WTC11 (cell line): ENCODE measurements around the gene ESRRG. TPM values are rescaled to one million over a fixed set of nuclear protein-coding genes. Genes with fewer than 3 reads are reported as not detected.

Source experiments
- ATAC-seq: fragments of 200-7000 bp; cut with Tn5 transposase; 2 replicates; pipeline ENCODE4 v1.10.0; 2021; ENCODE audit warnings: mild to moderate bottlenecking, moderate library complexity
- CTCF ChIA-PET: fragments of 300-600 bp; sonication (Branson Sonifier 250); formaldehyde crosslinking; loops from one replicate; lab custom pipeline; 2021; ENCODE audit warnings: antibody characterized with exemption; lab: Charles Lee
- POLR2A ChIA-PET: fragments of 350-600 bp; sonication (Branson Sonifier 250); formaldehyde crosslinking; loops from one replicate; lab custom pipeline; 2021; ENCODE audit warnings: antibody characterized with exemption; lab: Charles Lee
- DNase-seq: peaks from one replicate; pipeline ENCODE4 v3.0.0; 2021; ENCODE audit warnings: low spot score
- H3K27ac Mint-ChIP-seq: 2 replicates; pipeline ENCODE4 v1.8.0; 2021; ENCODE audit warnings: mixed read lengths
- H3K27me3 Mint-ChIP-seq: 2 replicates; pipeline ENCODE4 v1.8.0; 2021; ENCODE audit warnings: low read depth, mild to moderate bottlenecking, moderate library complexity, mixed read lengths
- H3K36me3 Mint-ChIP-seq: 2 replicates; pipeline ENCODE4 v1.8.0; 2021; ENCODE audit warnings: mixed read lengths
- H3K4me1 Mint-ChIP-seq: 2 replicates; pipeline ENCODE4 v1.8.0; 2022; ENCODE audit warnings: mixed read lengths
- H3K4me3 Mint-ChIP-seq: 2 replicates; pipeline ENCODE4 v1.8.0; 2021; ENCODE audit warnings: mild to moderate bottlenecking, moderate library complexity, mixed read lengths
- H3K9me3 Mint-ChIP-seq: 2 replicates; pipeline ENCODE4 v1.8.0; 2021; ENCODE audit warnings: mixed read lengths
- EMX1 ChIP-seq: fragments of 250-450 bp; sonication (Bioruptor Pico); IDR thresholded peaks from 2 replicates; pipeline ENCODE4 v1.8.0; 2021; ENCODE audit warnings: mild to moderate bottlenecking
- ETV6 ChIP-seq: sonication (generic); formaldehyde crosslinking; IDR thresholded peaks from 2 replicates; pipeline ENCODE4 v1.8.1; 2022; ENCODE audit warnings: mild to moderate bottlenecking, missing genetic modification reagents
- FOXP4 ChIP-seq: sonication (generic); formaldehyde crosslinking; IDR thresholded peaks from 2 replicates; pipeline ENCODE4 v1.8.0; 2022; ENCODE audit warnings: mild to moderate bottlenecking, missing genetic modification reagents
- IRF2 ChIP-seq: sonication (generic); formaldehyde crosslinking; IDR thresholded peaks from 2 replicates; pipeline ENCODE4 v1.8.0; 2022; ENCODE audit warnings: low read depth, missing genetic modification reagents, borderline replicate concordance
- JAZF1 ChIP-seq: fragments of 250-450 bp; sonication (Bioruptor Pico); IDR thresholded peaks from 2 replicates; pipeline ENCODE4 v1.9.0; 2021; ENCODE audit warnings: moderate library complexity, mild to moderate bottlenecking, inconsistent platforms
- MAX ChIP-seq: sonication (generic); formaldehyde crosslinking; IDR thresholded peaks from 2 replicates; pipeline ENCODE4 v1.8.0; 2022; ENCODE audit warnings: mild to moderate bottlenecking, missing genetic modification reagents
- MYBL2 ChIP-seq: sonication (generic); formaldehyde crosslinking; IDR thresholded peaks from 2 replicates; pipeline ENCODE4 v1.8.1; 2023; ENCODE audit warnings: mild to moderate bottlenecking, moderate library complexity, missing genetic modification reagents
- NFE2L1 ChIP-seq: sonication (generic); formaldehyde crosslinking; IDR thresholded peaks from 2 replicates; pipeline ENCODE4 v1.8.1; 2023; ENCODE audit warnings: missing genetic modification reagents
- NR3C1 ChIP-seq: sonication (generic); formaldehyde crosslinking; conservative IDR thresholded peaks from 2 replicates; pipeline ENCODE4 v1.8.1; 2023; ENCODE audit warnings: low read depth, mild to moderate bottlenecking, missing genetic modification reagents
- RELA ChIP-seq: sonication (generic); formaldehyde crosslinking; IDR thresholded peaks from 2 replicates; pipeline ENCODE4 v1.8.1; 2022; ENCODE audit warnings: missing genetic modification reagents, mild to moderate bottlenecking, borderline replicate concordance
- SOX15 ChIP-seq: fragments of 250-450 bp; sonication (Bioruptor Pico); IDR thresholded peaks from 2 replicates; pipeline ENCODE4 v1.9.0; 2021; ENCODE audit warnings: mild to moderate bottlenecking
- TEAD1 ChIP-seq: sonication (generic); formaldehyde crosslinking; IDR thresholded peaks from 2 replicates; pipeline ENCODE4 v1.8.0; 2022; ENCODE audit warnings: mild to moderate bottlenecking, missing genetic modification reagents
- ZNF138 ChIP-seq: sonication (generic); formaldehyde crosslinking; conservative IDR thresholded peaks from 2 replicates; pipeline ENCODE4 v1.8.1; 2022; ENCODE audit warnings: mild to moderate bottlenecking, moderate library complexity, missing genetic modification reagents
- ZNF232 ChIP-seq: sonication (generic); formaldehyde crosslinking; IDR thresholded peaks from 2 replicates; pipeline ENCODE4 v1.8.0; 2022; ENCODE audit warnings: mild to moderate bottlenecking, missing genetic modification reagents
- ZNF263 ChIP-seq: sonication (generic); formaldehyde crosslinking; IDR thresholded peaks from 2 replicates; pipeline ENCODE4 v1.8.1; 2022; ENCODE audit warnings: low read depth, mild to moderate bottlenecking, moderate library complexity, missing genetic modification reagents
- ZNF317 ChIP-seq: sonication (generic); formaldehyde crosslinking; IDR thresholded peaks from 2 replicates; pipeline ENCODE4 v1.8.1; 2023; ENCODE audit warnings: low read depth, mild to moderate bottlenecking, moderate library complexity, missing genetic modification reagents, borderline replicate concordance
- ZNF423 ChIP-seq: fragments of 250-450 bp; sonication (Bioruptor Pico); IDR thresholded peaks from 2 replicates; pipeline ENCODE4 v2.1.2; 2022; ENCODE audit warnings: mild to moderate bottlenecking, moderate library complexity
- ZNF532 ChIP-seq: fragments of 250-450 bp; sonication (Bioruptor Pico); IDR thresholded peaks from 2 replicates; pipeline ENCODE4 v1.9.0; 2021; ENCODE audit warnings: mild to moderate bottlenecking, borderline replicate concordance
- total RNA-seq: library from RNA; stranded (reverse); gene quantifications from 3 replicates; pipeline ENCODE4 v1.2.3, GENCODE V29; 2021
- TF ChIP-seq, protein P1 (sequence below): fragments of 250-450 bp; sonication (Bioruptor Pico); IDR thresholded peaks from 2 replicates; pipeline ENCODE4 v2.1.2; 2022; ENCODE audit warnings: mild to moderate bottlenecking, moderate library complexity
- TF ChIP-seq, protein P2 (sequence below): fragments of 250-450 bp; sonication (Bioruptor Pico); IDR thresholded peaks from 2 replicates; pipeline ENCODE4 v1.9.0; 2021; ENCODE audit warnings: mild to moderate bottlenecking
- TF ChIP-seq, protein P3 (sequence below): sonication (generic); formaldehyde crosslinking; IDR thresholded peaks from 2 replicates; pipeline ENCODE4 v1.8.1; 2023; ENCODE audit warnings: mild to moderate bottlenecking, missing genetic modification reagents
- TF ChIP-seq, protein P4 (sequence below): fragments of 250-450 bp; sonication (Bioruptor Pico); IDR thresholded peaks from 2 replicates; pipeline ENCODE4 v1.8.0; 2021; ENCODE audit warnings: mild to moderate bottlenecking

Gene ESRRG
- total RNA-seq, 1 experiment from 2014 or later: 2.3 TPM

- TF ChIP-seq ZNF532: no peak
These were observed 261.8 kb downstream of the ESRRG start (continued) for GRCh38 chr1:216461466-216461865.

GRCh38 chr1:216459651-216460207 is 263.5 kb downstream of the ESRRG start:
- Mint-ChIP-seq H3K27ac (no peak overlapping the region), H3K9me3 (0 out of 2 replicates have a peak, but pooled peaks cover 2% of the 10 kb centered on the region), H3K4me1 (peaks cover 23% of the 10 kb centered on the region), H3K36me3 (no peaks in the 10 kb centered on the region), H3K27me3 (no peaks in the 10 kb centered on the region), H3K4me3 (no peak overlapping the region)
- ChIA-PET POLR2A (no interaction called here), CTCF (no interaction called here)
- ATAC-seq (no peak), DNase-seq (no peak)
- TF ChIP-seq SOX15 (CRISPR knock-in tag) (no peak), MYBL2 (CRISPR knock-in tag) (no peak), EMX1 (CRISPR knock-in tag) (no peak), MAX (CRISPR knock-in tag) (no peak), ZNF423 (CRISPR knock-in tag) (no peak), ZNF317 (CRISPR knock-in tag) (no peak), TEAD1 (CRISPR knock-in tag) (no peak), NR3C1 (CRISPR knock-in tag) (no peak), ZNF138 (CRISPR knock-in tag) (no peak), JAZF1 (no peak), RELA (no peak), ETV6 (no peak)
- TF ChIP-seq, protein P1, sequence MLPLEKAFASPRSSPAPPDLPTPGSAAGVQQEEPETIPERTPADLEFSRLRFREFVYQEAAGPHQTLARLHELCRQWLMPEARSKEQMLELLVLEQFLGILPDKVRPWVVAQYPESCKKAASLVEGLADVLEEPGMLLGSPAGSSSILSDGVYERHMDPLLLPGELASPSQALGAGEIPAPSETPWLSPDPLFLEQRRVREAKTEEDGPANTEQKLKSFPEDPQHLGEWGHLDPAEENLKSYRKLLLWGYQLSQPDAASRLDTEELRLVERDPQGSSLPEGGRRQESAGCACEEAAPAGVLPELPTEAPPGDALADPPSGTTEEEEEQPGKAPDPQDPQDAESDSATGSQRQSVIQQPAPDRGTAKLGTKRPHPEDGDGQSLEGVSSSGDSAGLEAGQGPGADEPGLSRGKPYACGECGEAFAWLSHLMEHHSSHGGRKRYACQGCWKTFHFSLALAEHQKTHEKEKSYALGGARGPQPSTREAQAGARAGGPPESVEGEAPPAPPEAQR: no peak
- TF ChIP-seq, protein P2, sequence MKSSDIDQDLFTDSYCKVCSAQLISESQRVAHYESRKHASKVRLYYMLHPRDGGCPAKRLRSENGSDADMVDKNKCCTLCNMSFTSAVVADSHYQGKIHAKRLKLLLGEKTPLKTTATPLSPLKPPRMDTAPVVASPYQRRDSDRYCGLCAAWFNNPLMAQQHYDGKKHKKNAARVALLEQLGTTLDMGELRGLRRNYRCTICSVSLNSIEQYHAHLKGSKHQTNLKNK (CRISPR knock-in tag): no peak
- TF ChIP-seq, protein P3, sequence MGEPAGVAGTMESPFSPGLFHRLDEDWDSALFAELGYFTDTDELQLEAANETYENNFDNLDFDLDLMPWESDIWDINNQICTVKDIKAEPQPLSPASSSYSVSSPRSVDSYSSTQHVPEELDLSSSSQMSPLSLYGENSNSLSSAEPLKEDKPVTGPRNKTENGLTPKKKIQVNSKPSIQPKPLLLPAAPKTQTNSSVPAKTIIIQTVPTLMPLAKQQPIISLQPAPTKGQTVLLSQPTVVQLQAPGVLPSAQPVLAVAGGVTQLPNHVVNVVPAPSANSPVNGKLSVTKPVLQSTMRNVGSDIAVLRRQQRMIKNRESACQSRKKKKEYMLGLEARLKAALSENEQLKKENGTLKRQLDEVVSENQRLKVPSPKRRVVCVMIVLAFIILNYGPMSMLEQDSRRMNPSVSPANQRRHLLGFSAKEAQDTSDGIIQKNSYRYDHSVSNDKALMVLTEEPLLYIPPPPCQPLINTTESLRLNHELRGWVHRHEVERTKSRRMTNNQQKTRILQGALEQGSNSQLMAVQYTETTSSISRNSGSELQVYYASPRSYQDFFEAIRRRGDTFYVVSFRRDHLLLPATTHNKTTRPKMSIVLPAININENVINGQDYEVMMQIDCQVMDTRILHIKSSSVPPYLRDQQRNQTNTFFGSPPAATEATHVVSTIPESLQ (CRISPR knock-in tag): no peak

DNA sequence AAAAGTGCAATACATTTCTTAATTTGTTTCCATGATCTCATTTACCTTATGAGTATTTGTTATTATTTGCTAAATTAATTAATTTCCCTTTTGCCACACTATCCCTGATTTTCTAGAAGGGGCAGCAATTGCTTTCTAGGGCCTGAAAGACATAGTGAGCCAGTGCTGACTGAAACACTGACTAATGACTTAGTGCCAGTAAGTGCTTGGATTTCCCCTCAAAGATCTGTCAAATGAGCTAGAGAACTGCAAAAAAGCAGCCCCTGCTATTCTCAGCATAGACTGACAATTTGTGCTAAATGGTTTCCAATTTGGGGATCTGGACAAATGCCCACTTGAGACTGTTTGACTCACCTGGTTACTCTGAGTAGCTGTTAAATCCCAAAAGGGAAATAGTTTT is 264.4 kb downstream of the ESRRG start:
- no peaks in the 10 kb centered on the region for H3K36me3 Mint-ChIP-seq
- no peak overlapping the region for H3K4me3 Mint-ChIP-seq
- H3K27me3 Mint-ChIP-seq: no peaks in the 10 kb centered on the region
- POLR2A ChIA-PET: no interaction called here
- CTCF ChIA-PET: no interaction called here
- 0 out of 2 replicates have a peak, but pooled peaks cover 3% of the 10 kb centered on the region for H3K9me3 Mint-ChIP-seq
- peaks cover 23% of the 10 kb centered on the region for H3K4me1 Mint-ChIP-seq
- DNase-seq: no peak
- no peak overlapping the region for H3K27ac Mint-ChIP-seq
- ATAC-seq: no peak
- TF ChIP-seq JAZF1 (no peak), NFE2L1 (CRISPR knock-in tag) (no peak), FOXP4 (CRISPR knock-in tag) (no peak), ZNF232 (no peak), ZNF263 (CRISPR knock-in tag) (no peak), SOX15 (CRISPR knock-in tag) (no peak), IRF2 (no peak)
- TF ChIP-seq, protein P4, sequence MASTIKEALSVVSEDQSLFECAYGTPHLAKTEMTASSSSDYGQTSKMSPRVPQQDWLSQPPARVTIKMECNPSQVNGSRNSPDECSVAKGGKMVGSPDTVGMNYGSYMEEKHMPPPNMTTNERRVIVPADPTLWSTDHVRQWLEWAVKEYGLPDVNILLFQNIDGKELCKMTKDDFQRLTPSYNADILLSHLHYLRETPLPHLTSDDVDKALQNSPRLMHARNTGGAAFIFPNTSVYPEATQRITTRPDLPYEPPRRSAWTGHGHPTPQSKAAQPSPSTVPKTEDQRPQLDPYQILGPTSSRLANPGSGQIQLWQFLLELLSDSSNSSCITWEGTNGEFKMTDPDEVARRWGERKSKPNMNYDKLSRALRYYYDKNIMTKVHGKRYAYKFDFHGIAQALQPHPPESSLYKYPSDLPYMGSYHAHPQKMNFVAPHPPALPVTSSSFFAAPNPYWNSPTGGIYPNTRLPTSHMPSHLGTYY (CRISPR knock-in tag): no peak
